ENCODE measurements around the gene EPGN.

DNA sequence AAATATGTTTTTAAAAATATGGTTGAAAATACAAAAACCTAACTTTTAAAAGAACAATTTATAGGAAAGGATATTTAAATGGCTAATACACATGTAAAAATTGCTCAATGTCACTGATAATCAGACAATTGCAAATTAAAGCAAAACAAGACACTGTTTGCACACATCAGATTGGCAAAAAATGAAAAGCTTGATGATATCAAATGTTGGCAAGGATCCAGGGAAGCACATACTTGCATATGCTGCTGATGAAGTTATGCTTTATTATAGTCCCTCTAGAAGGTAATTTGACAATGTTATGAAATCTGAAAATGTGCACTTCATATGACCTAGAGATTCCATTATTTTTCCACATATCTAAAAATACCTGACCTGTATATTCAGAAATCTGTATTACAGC lies 45.7 kb upstream of the EPGN start:
- TF ChIP-seq EP300 (conservative IDR thresholded peaks at IDR 0.05; ENCODE audit: poor library complexity, severe bottlenecking) (no peak), POLR2AphosphoS5 (IDR thresholded peaks at IDR 0.05) (no peak)

Data from neural cell (in vitro differentiated cells).